Smooth muscle cell (in vitro differentiated cells): ENCODE results near the gene CDK14. TPM values are rescaled to one million over a fixed set of nuclear protein-coding genes. Genes with fewer than 3 reads are reported as not detected.

Source experiments
- DNase-seq: peaks from one replicate; lab custom pipeline; 2025; ENCODE audit not compliant: unreplicated experiment; lab: John Stamatoyannopoulos, UW
- H2AFZ ChIP-seq: fragments of 200-600 bp; sonication (generic); 2 replicates; pipeline ENCODE4 v1.6.0; 2016; ENCODE audit warnings: antibody characterized with exemption, low read depth, mild to moderate bottlenecking
- H3F3A ChIP-seq: fragments of 200-600 bp; sonication (generic); 2 replicates; pipeline ENCODE4 v1.6.0; 2017; ENCODE audit warnings: antibody characterized with exemption, low read depth
- H3K27ac ChIP-seq: fragments of 200-600 bp; sonication (generic); 2 replicates; pipeline ENCODE4 v1.5.1; 2016; ENCODE audit warnings: low read depth, mild to moderate bottlenecking
- H3K27me3 ChIP-seq: fragments of 200-600 bp; sonication (generic); 2 replicates; pipeline ENCODE4 v1.6.1; 2016; ENCODE audit warnings: low read depth, mild to moderate bottlenecking
- H3K36me3 ChIP-seq: fragments of 200-600 bp; sonication (generic); 2 replicates; pipeline ENCODE4 v1.5.1; 2016; ENCODE audit warnings: low read depth
- H3K4me1 ChIP-seq: fragments of 200-600 bp; sonication (generic); 2 replicates; pipeline ENCODE4 v1.5.1; 2016; ENCODE audit warnings: low read depth
- H3K4me2 ChIP-seq: fragments of 200-600 bp; sonication (generic); 2 replicates; pipeline ENCODE4 v1.6.0; 2016; ENCODE audit warnings: mild to moderate bottlenecking
- H3K4me3 ChIP-seq: fragments of 200-600 bp; sonication (generic); 2 replicates; pipeline ENCODE4 v1.5.1; 2016; ENCODE audit warnings: mild to moderate bottlenecking
- H3K79me2 ChIP-seq: fragments of 200-600 bp; sonication (generic); 2 replicates; pipeline ENCODE4 v1.6.0; 2016; ENCODE audit warnings: low read depth, mild to moderate bottlenecking
- H3K9ac ChIP-seq: fragments of 200-600 bp; sonication (generic); 2 replicates; pipeline ENCODE4 v1.6.0; 2016; ENCODE audit warnings: low read depth
- H3K9me3 ChIP-seq: fragments of 200-600 bp; sonication (generic); replicated peaks from 2 replicates; pipeline ENCODE4 v1.5.1; 2016; ENCODE audit warnings: low read depth
- H4K20me1 ChIP-seq: fragments of 200-600 bp; sonication (generic); 2 replicates; pipeline ENCODE4 v1.6.0; 2016; ENCODE audit warnings: low read depth
- CTCF ChIP-seq: fragments of 200-600 bp; sonication (generic); IDR thresholded peaks from 2 replicates; pipeline ENCODE4 v1.5.1; 2017; ENCODE audit warnings: borderline replicate concordance, mild to moderate bottlenecking, antibody characterized with exemption; ENCODE audit not compliant: insufficient read depth, poor library complexity, severe bottlenecking
- WGBS: methylation state at CpG from one replicate; pipeline ENCODE4 v1.1.7; 2016; ENCODE audit warnings: low lambda C conversion rate; 5-methylcytosine and 5-hydroxymethylcytosine counted together
- polyA plus RNA-seq: library from polyadenylated mRNA; unstranded; fragments of >200 nt; fragmentation: Nextera tagmentation; extraction: Ambion mirVana; gene quantifications from 2 replicates; pipeline ENCODE4 v1.2.1, GENCODE V29; 2016
- total RNA-seq: library from RNA; depleted of rRNA; stranded (reverse); fragments of >200 nt; gene quantifications from 2 replicates; pipeline ENCODE4 v1.2.3, GENCODE V29; 2014

The CDK14 gene
- total and polyA plus RNA-seq, 2 experiments from 2014 or later = 4.1 to 5.3 TPM

GRCh38 chr7:91114232-91114631, 518.1 kb downstream of the CDK14 start:
- DNase-seq = no peak
- peaks cover 7% of the 10 kb centered on the region for H3K4me1 ChIP-seq
- no peaks in the 10 kb centered on the region for H3K9me3 ChIP-seq
- no peak for TF ChIP-seq CTCF
- no peak overlapping the region for H3K4me2 ChIP-seq
- H3K27ac ChIP-seq = no peak overlapping the region
- no peaks in the 10 kb centered on the region for H3K36me3 ChIP-seq
- H3K9ac ChIP-seq = no peak overlapping the region
- H3K27me3 ChIP-seq = no peaks in the 10 kb centered on the region
- no peaks in the 10 kb centered on the region for H3F3A ChIP-seq
- H2AFZ ChIP-seq = no peak overlapping the region
- no peaks in the 10 kb centered on the region for H3K79me2 ChIP-seq
- H4K20me1 ChIP-seq = no peaks in the 10 kb centered on the region
- H3K4me3 ChIP-seq = no peak overlapping the region
- 76% methylated on average over 6 of the region's 6 CpGs for WGBS

- H3K36me3 ChIP-seq = no peaks in the 10 kb centered on the region
- H3K27me3 ChIP-seq = no peaks in the 10 kb centered on the region
- H3K4me1 ChIP-seq = peaks cover 36% of the 10 kb centered on the region
- H3K9ac ChIP-seq = peak overlapping the region; percentile 9
- H3K4me3 ChIP-seq = no peak overlapping the region
- no peak overlapping the region for H3K27ac ChIP-seq
- H3F3A ChIP-seq = peaks cover 8% of the 10 kb centered on the region
- H2AFZ ChIP-seq = no peak overlapping the region
- no peak for TF ChIP-seq CTCF
- no peak for DNase-seq
- H3K79me2 ChIP-seq = no peaks in the 10 kb centered on the region
- no peaks in the 10 kb centered on the region for H4K20me1 ChIP-seq
- 53% methylated on average over 8 of the region's 8 CpGs for WGBS
- H3K4me2 ChIP-seq = peak overlapping the region; percentile 78
- H3K9me3 ChIP-seq = no peaks in the 10 kb centered on the region
Measured at GRCh38 chr7:91126762-91127161, 530.6 kb downstream of the CDK14 start.

GRCh38 chr7:91127325-91127724, 531.2 kb downstream of the CDK14 start:
- WGBS = 27% methylated on average over 5 of the region's 5 CpGs
- no peaks in the 10 kb centered on the region for H3K36me3 ChIP-seq
- peak overlapping the region; percentile 64 for H3K27ac ChIP-seq
- no peaks in the 10 kb centered on the region for H3K9me3 ChIP-seq
- peak overlapping the region; percentile 9 for H2AFZ ChIP-seq
- H3K4me1 ChIP-seq = peaks cover 36% of the 10 kb centered on the region
- H3K4me2 ChIP-seq = peak overlapping the region; percentile 78
- peak overlapping the region; percentile 9 for H3K9ac ChIP-seq
- no peak for DNase-seq
- H3K4me3 ChIP-seq = peak overlapping the region; percentile 20
- H3K79me2 ChIP-seq = no peaks in the 10 kb centered on the region
- H3K27me3 ChIP-seq = no peaks in the 10 kb centered on the region
- H3F3A ChIP-seq = peaks cover 8% of the 10 kb centered on the region
- no peak for TF ChIP-seq CTCF
- no peaks in the 10 kb centered on the region for H4K20me1 ChIP-seq

GRCh38 chr7:91127959-91128358, 531.8 kb downstream of the CDK14 start:
- no peaks in the 10 kb centered on the region for H4K20me1 ChIP-seq
- H3F3A ChIP-seq = peaks cover 8% of the 10 kb centered on the region
- no peak overlapping the region for H3K9ac ChIP-seq
- H3K4me1 ChIP-seq = peaks cover 36% of the 10 kb centered on the region
- H3K4me3 ChIP-seq = peak overlapping the region; percentile 20
- H3K79me2 ChIP-seq = no peaks in the 10 kb centered on the region
- H3K36me3 ChIP-seq = no peaks in the 10 kb centered on the region
- no peak for DNase-seq
- H3K4me2 ChIP-seq = peak overlapping the region; percentile 78
- peak overlapping the region; percentile 64 for H3K27ac ChIP-seq
- WGBS = 18% methylated on average over 3 of the region's 3 CpGs
- TF ChIP-seq CTCF = no peak
- no peaks in the 10 kb centered on the region for H3K9me3 ChIP-seq
- no peaks in the 10 kb centered on the region for H3K27me3 ChIP-seq
- no peak overlapping the region for H2AFZ ChIP-seq
